ENCODE measurements around the gene NTRK1. TPM values are rescaled to one million over a fixed set of nuclear protein-coding genes. Genes with fewer than 3 reads are reported as not detected.
A peak's percentile ranks its signal among the peaks of the same experiment; 100 is the strongest.

NTRK1 gene
- total and polyA plus RNA-seq, 2 of the 4 experiments (the other 2 are of a cell fraction): not detected

- intact Hi-C loops (cut with micrococcal nuclease) (loop anchor here (1.0 to 10.0 kb wide), 2 partner anchors 203 to 238 kb away; partner anchors contain the start of genes ISG20L2 and METTL25B), in situ Hi-C loops (cut with MboI; ENCODE audit: low sequenced_read_pairs) (loop anchor here (5.0 kb wide), 1 partner anchor 35 kb away; the partner anchor contains the start of gene PEAR1), dilution Hi-C loops (cut with HindIII; ENCODE audit: low sequenced_read_pairs, unreplicated experiment) (no loop called here)
- H2BK5ac ChIP-seq (ENCODE audit: low read depth, low read length, poor library complexity, severe bottlenecking): no peak overlapping the region
- no peak overlapping the region for H3K56ac ChIP-seq (ENCODE audit: extremely low read depth, insufficient read depth, low read length)
- H3K36me3 ChIP-seq (ENCODE audit: control insufficient read depth, insufficient read depth, low read length): no peaks in the 10 kb centered on the region
- peak; percentile 64 for DNase-seq
- WGBS, 2 experiments (ENCODE audit: extremely low coverage in 2 of 2, insufficient read length in 1 of 2): 4% methylated on average over 38 of the region's 64 CpGs; no CpG with 5 or more reads in 1 of the 2 experiments
- no peaks in the 10 kb centered on the region; the same call in 1 of the 2 replicates for H4K20me1 ChIP-seq (ENCODE audit: insufficient read depth, low read length)
- ATAC-seq (ENCODE audit: low read depth): peak; percentile 87
- peak overlapping the region; percentile 80 for H2AK9ac ChIP-seq (replicated peaks; ENCODE audit: low read depth, low read length, poor library complexity)
- H3K4me1 ChIP-seq (ENCODE audit: control insufficient read depth, insufficient read depth, low read length): no peaks in the 10 kb centered on the region
- H2BK15ac ChIP-seq (ENCODE audit: low read depth, low read length): no peak overlapping the region
- H4K5ac ChIP-seq (ENCODE audit: low read depth, low read length): no peak overlapping the region
- no peak overlapping the region for H2AK5ac ChIP-seq (ENCODE audit: low read depth, low read length)
- H3K4me3 ChIP-seq (ENCODE audit: insufficient read depth, low read depth, low read length): peak overlapping the region; percentile 39
- CTCF ChIA-PET: interaction anchor here (0.5 to 2.1 kb wide), 19 partner anchors 10 to 307 kb away, joined by 3 to 24 read pairs (median 3); partner anchors contain the start of genes NES, NTRK1 and PEAR1
- no TSS peak for BruUV-seq (replicated peaks)
- H3K9me1 ChIP-seq (ENCODE audit: insufficient read depth, low read length): no peaks in the 10 kb centered on the region; the same call in 1 of the 2 replicates
- no peak overlapping the region for H2BK20ac ChIP-seq (ENCODE audit: low read depth, low read length)
- H3K4me2 ChIP-seq (ENCODE audit: low read depth, low read length): peak overlapping the region; percentile 77
- no peaks in the 10 kb centered on the region for H3K9me3 ChIP-seq (ENCODE audit: control insufficient read depth, insufficient read depth, low read length)
- H3K14ac ChIP-seq (replicated peaks; ENCODE audit: low read depth, low read length): no peak overlapping the region
- no peak overlapping the region; the same call in 1 of the 2 replicates for H2BK120ac ChIP-seq (ENCODE audit: low read depth, low read length)
- H3K23ac ChIP-seq (ENCODE audit: low read depth, low read length): 0 out of 2 replicates have a peak overlapping the region, but pooled peaks have one; percentile 23
- H4K91ac ChIP-seq (ENCODE audit: insufficient read depth, low read depth, low read length): no peak overlapping the region
- no peaks in the 10 kb centered on the region for H3K79me1 ChIP-seq (ENCODE audit: low read depth in 1 of 2, low read length in 2 of 2)
- peak overlapping the region; percentile 97 for H2AFZ ChIP-seq (replicated peaks; ENCODE audit: low read length, poor library complexity)
- peaks cover 42% of the 10 kb centered on the region for H3K27me3 ChIP-seq (ENCODE audit: control insufficient read depth, insufficient read depth, low read length)
- H3K27ac ChIP-seq (ENCODE audit: insufficient read depth, low read length): no peak overlapping the region
- H3K18ac ChIP-seq (ENCODE audit: low read depth, low read length): no peak overlapping the region
- no peak overlapping the region for H3K9ac ChIP-seq (ENCODE audit: low read depth, low read length)
- no peak overlapping the region for H3K4ac ChIP-seq (ENCODE audit: low read depth, low read length)
- no peak overlapping the region for H4K8ac ChIP-seq (ENCODE audit: low read depth in 2 of 2, low read length in 2 of 2)
- POLR2A ChIA-PET (ENCODE audit: unreplicated experiment): interaction anchor here (0.9 kb wide), 1 partner anchor 201 kb away, joined by 3 read pairs; no protein-coding TSS in a partner anchor
- no peak for TF ChIP-seq RCOR1 (IDR thresholded peaks at IDR 0.05; ENCODE audit: insufficient replicate concordance, low read length)
- no peak for TF ChIP-seq ELK1 (IDR thresholded peaks at IDR 0.05; ENCODE audit: borderline replicate concordance, low read depth, low read length)
- TF ChIP-seq RFX5 (IDR thresholded peaks at IDR 0.05; ENCODE audit: low read depth, low read length): no peak
- peak; percentile 67 for TF ChIP-seq SMC3 (IDR thresholded peaks at IDR 0.05; ENCODE audit: low read depth, low read length)
- TF ChIP-seq MXI1 (IDR thresholded peaks at IDR 0.05; ENCODE audit: borderline replicate concordance, low read depth, low read length): no peak
- TF ChIP-seq POLR2A (IDR thresholded peaks at IDR 0.05; ENCODE audit: low read depth, low read length): no peak
- peak; percentile 86 for TF ChIP-seq RAD21 (IDR thresholded peaks at IDR 0.05; ENCODE audit: low read length)
- TF ChIP-seq NFE2L2 (IDR thresholded peaks at IDR 0.05; ENCODE audit: low read depth, low read length): no peak
- no peak; the same call in 1 of the 2 replicates for TF ChIP-seq MAZ (IDR thresholded peaks at IDR 0.05; ENCODE audit: borderline replicate concordance, low read depth, low read length)
- TF ChIP-seq FOS (IDR thresholded peaks at IDR 0.05; ENCODE audit: low read depth, low read length): no peak
- TF ChIP-seq CHD1 (IDR thresholded peaks at IDR 0.05; ENCODE audit: low read depth, low read length): 0 out of 2 replicates have a peak, but pooled peaks have one; percentile 36
- TF ChIP-seq CTCF (conservative IDR thresholded peaks at IDR 0.05; ENCODE audit: low read depth, low read length): peak; percentile 88
- TF ChIP-seq MAFK (IDR thresholded peaks at IDR 0.05; ENCODE audit: low read depth, low read length): no peak
- TF ChIP-seq CEBPB (IDR thresholded peaks at IDR 0.05; ENCODE audit: low read depth, low read length): 0 out of 2 replicates have a peak, but pooled peaks have one; percentile 1
- no peak for TF ChIP-seq BHLHE40 (IDR thresholded peaks at IDR 0.05; ENCODE audit: low read depth, low read length)
These were observed 66.8 kb downstream of the NTRK1 start for GRCh38 chr1:156927215-156928042.
